ENCODE results near the gene GFOD1.
"Not testable (repeated sequence)": the region's sequence is repeated elsewhere in the genome, so short reads cannot be mapped to it uniquely, and the experiment has no call there.

Gene GFOD1

GRCh38 chr6:13332349-13332706 lies 155.1 kb downstream of the GFOD1 start:
- no peak overlapping the region for H3K4me3 ChIP-seq (ENCODE audit: control insufficient read depth, low read depth, low read length)
- no peak for DNase-seq (ENCODE audit: low read depth)
- no peak for TF ChIP-seq CTCF (conservative IDR thresholded peaks at IDR 0.05; ENCODE audit: control insufficient read depth, insufficient read depth, low read depth, low read length)

- no peak overlapping the region for H3K4me3 ChIP-seq (ENCODE audit: control insufficient read depth, low read depth, low read length)
- TF ChIP-seq CTCF (conservative IDR thresholded peaks at IDR 0.05; ENCODE audit: control insufficient read depth, insufficient read depth, low read depth, low read length) = peak; percentile 57
- peak; percentile 44 for DNase-seq (ENCODE audit: low read depth)
These were observed 155.7 kb downstream of the GFOD1 start for GRCh38 chr6:13331516-13332348.

- H3K4me3 ChIP-seq (ENCODE audit: control insufficient read depth, low read depth, low read length) = peak overlapping the region; percentile 96
- no peak for TF ChIP-seq CTCF (conservative IDR thresholded peaks at IDR 0.05; ENCODE audit: control insufficient read depth, insufficient read depth, low read depth, low read length)
- DNase-seq (ENCODE audit: low read depth) = no peak
These were observed 158.6 kb downstream of the GFOD1 start for GRCh38 chr6:13328875-13329183.

- TF ChIP-seq CTCF (conservative IDR thresholded peaks at IDR 0.05; ENCODE audit: control insufficient read depth, insufficient read depth, low read depth, low read length) = no peak
- peak within 1 kb of the TSS; percentile 96 for H3K4me3 ChIP-seq (ENCODE audit: control insufficient read depth, low read depth, low read length)
- peak; percentile 85 for DNase-seq (ENCODE audit: low read depth)
These were observed 159.1 kb downstream of the GFOD1 start, which contains the start of gene TBC1D7 for GRCh38 chr6:13328076-13328874. Gene TBC1D7, minus strand, starts transcription at chr6:13328537. Its CDS starts 1,639 bp downstream, at chr6:13326898.

GRCh38 chr6:13327691-13328075 lies 159.7 kb downstream of the GFOD1 start:
- no peak for DNase-seq (ENCODE audit: low read depth)
- no peak for TF ChIP-seq CTCF (conservative IDR thresholded peaks at IDR 0.05; ENCODE audit: control insufficient read depth, insufficient read depth, low read depth, low read length)

GRCh38 chr6:13326031-13326586 lies 161.3 kb downstream of the GFOD1 start:
- not testable (repeated sequence) for DNase-seq (ENCODE audit: low read depth); H3K4me3 ChIP-seq (ENCODE audit: control insufficient read depth, low read depth, low read length)

More at GRCh38 chr6:13327691-13328075, 159.7 kb downstream of the GFOD1 start:
- H3K4me3 ChIP-seq (ENCODE audit: control insufficient read depth, low read depth, low read length) = peak overlapping the region; percentile 96

All from fibroblast of mammary gland (primary cell).